DOHH2 (cell line): ENCODE measurements around the gene AK1.

ENCODE experiments used
- EZH2phosphoT487 ChIP-seq: fragments of 200-600 bp; sonication (generic); IDR thresholded peaks from 2 replicates; pipeline ENCODE4 v1.6.1; 2017; ENCODE audit warnings: borderline replicate concordance, mild to moderate bottlenecking, antibody characterized with exemption, low read length, moderate library complexity, mixed read lengths
- TF ChIP-seq, protein P1 (sequence below): fragments of 200-600 bp; sonication (generic); IDR thresholded peaks from one replicate; pipeline ENCODE4 v1.5.1; 2014; ENCODE audit warnings: antibody characterized with exemption, mild to moderate bottlenecking, low read depth, low read length; ENCODE audit not compliant: poor library complexity, severe bottlenecking

DNA sequence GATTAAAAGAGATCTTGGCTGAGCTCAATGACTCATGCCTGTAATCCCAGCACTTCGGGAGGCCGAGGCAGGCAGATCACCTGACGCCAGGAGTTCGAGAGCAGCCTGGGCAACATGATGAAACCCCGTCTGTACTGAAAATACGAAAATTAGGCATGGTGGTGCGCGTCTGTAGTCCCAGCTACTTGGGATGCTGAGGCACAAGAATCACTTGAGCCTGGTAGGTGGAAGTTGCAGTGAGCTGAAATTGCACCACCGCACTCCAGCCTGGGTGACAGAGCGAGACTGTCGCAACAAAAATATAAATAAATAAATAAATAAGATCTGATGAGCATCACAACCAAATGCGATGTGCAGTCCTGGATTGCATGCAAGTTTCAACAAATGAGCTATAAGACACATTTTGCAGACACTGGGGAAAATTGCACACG lies 14.3 kb downstream of the AK1 start:
- TF ChIP-seq, protein P1, sequence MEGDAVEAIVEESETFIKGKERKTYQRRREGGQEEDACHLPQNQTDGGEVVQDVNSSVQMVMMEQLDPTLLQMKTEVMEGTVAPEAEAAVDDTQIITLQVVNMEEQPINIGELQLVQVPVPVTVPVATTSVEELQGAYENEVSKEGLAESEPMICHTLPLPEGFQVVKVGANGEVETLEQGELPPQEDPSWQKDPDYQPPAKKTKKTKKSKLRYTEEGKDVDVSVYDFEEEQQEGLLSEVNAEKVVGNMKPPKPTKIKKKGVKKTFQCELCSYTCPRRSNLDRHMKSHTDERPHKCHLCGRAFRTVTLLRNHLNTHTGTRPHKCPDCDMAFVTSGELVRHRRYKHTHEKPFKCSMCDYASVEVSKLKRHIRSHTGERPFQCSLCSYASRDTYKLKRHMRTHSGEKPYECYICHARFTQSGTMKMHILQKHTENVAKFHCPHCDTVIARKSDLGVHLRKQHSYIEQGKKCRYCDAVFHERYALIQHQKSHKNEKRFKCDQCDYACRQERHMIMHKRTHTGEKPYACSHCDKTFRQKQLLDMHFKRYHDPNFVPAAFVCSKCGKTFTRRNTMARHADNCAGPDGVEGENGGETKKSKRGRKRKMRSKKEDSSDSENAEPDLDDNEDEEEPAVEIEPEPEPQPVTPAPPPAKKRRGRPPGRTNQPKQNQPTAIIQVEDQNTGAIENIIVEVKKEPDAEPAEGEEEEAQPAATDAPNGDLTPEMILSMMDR = no peak
- TF ChIP-seq EZH2phosphoT487 = no peak
